ENCODE measurements around the gene PRKG1.

Gene PRKG1

DNA sequence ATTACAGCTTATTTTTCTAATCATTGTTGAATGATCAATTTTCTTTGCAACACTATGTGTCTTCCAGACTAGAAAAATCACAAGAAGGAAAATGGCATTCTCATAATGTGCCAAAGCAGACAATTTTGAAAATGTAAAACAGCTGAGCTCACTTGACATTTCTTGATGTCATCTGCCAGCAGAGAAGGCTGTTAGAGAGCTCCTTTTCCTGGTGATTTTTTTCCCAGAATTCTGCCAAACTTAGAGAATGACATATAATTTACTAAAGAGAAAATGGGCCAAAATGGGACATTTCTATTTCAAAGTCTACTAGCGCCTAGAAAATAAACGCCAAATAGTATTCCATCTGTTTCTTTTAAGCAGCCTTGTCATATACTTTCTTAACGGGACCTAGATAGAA is 714.0 kb downstream of the PRKG1 start:
- Histone ChIP-seq H3K18ac (ENCODE audit: low read length) (no peak overlapping the region), H3K9me3 (replicated peaks in 1 of 2; ENCODE audit: control insufficient read depth in 2 of 2, insufficient read depth in 1 of 2, low read depth in 1 of 2, low read length in 2 of 2) (peaks cover 0 to 5% of the 10 kb centered on the region in 2 donors), H2BK15ac (ENCODE audit: low read length) (no peak overlapping the region), H3K27ac (replicated peaks; ENCODE audit: low read length) (no peak overlapping the region), H3K36me3 (replicated peaks in 1 of 2; ENCODE audit: control insufficient read depth in 2 of 2, insufficient read depth in 2 of 2, low read length in 2 of 2) (no peaks in the 10 kb centered on the region), H3K9ac (ENCODE audit: low read depth, low read length, poor library complexity) (no peak overlapping the region), H3K27me3 (ENCODE audit: control insufficient read depth in 3 of 3, insufficient read depth in 3 of 3, low read depth in 1 of 3, low read length in 3 of 3) (no peaks in the 10 kb centered on the region), H3K23ac (ENCODE audit: low read depth, low read length, poor library complexity) (no peak overlapping the region), H3K14ac (ENCODE audit: low read length) (no peak overlapping the region), H3K4me3 (ENCODE audit: low read length in 2 of 2) (no peak overlapping the region), H4K8ac (ENCODE audit: low read depth, low read length) (no peak overlapping the region), H3K4me1 (ENCODE audit: control insufficient read depth in 2 of 2, insufficient read depth in 1 of 2, low read depth in 1 of 2, low read length in 2 of 2) (peaks cover 3 to 6% of the 10 kb centered on the region in 2 donors), H3K79me1 (ENCODE audit: low read depth, low read length) (no peaks in the 10 kb centered on the region), H2BK12ac (ENCODE audit: low read length) (no peak overlapping the region), H2AFZ (ENCODE audit: low read length) (no peak overlapping the region), H2AK5ac (ENCODE audit: low read depth, low read length) (no peak overlapping the region), H3K4ac (ENCODE audit: low read length) (no peak overlapping the region), H4K91ac (ENCODE audit: low read depth, low read length, poor library complexity) (no peak overlapping the region), H2BK5ac (ENCODE audit: low read length) (no peak overlapping the region), H3K4me2 (ENCODE audit: insufficient read depth, low read length, poor library complexity, severe bottlenecking) (no peak overlapping the region), H2BK120ac (ENCODE audit: low read depth, low read length) (no peak overlapping the region)
- no peak for DNase-seq (ENCODE audit: low spot score)
- WGBS, 2 donors (ENCODE audit: extremely low coverage in 2 of 2, insufficient read length in 2 of 2, insufficient replicate concordance in 1 of 2): no CpG with 5 or more reads among the region's 3 CpGs

DNA sequence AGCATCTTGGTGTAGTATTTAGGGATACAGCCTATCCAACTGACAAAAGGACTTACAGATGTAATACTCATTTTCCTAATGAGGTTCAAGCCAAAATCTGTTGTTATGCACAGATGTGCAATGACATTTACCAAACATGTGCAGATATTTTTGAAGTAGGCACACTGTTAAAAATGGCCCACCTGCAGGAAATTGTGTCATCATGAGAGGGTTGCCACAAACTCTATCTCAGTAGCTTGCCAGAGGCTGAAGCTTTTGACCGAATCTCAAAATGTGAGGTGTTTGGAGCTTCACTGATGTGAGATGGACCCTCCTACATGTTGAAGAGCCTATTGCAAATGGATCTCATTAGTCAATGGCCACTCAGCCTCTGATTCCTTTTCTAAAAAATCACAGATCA is 714.8 kb downstream of the PRKG1 start:
- WGBS, 2 donors (ENCODE audit: extremely low coverage in 2 of 2, insufficient read length in 2 of 2, insufficient replicate concordance in 1 of 2): no CpG with 5 or more reads among the region's 1 CpG
- H2AK5ac ChIP-seq (ENCODE audit: low read depth, low read length): no peak overlapping the region
- H2BK12ac ChIP-seq (ENCODE audit: low read length): no peak overlapping the region
- H2BK120ac ChIP-seq (ENCODE audit: low read depth, low read length): no peak overlapping the region
- no peak overlapping the region for H3K4me3 ChIP-seq (ENCODE audit: low read length in 2 of 2)
- H3K4me2 ChIP-seq (ENCODE audit: insufficient read depth, low read length, poor library complexity, severe bottlenecking): no peak overlapping the region
- H3K23ac ChIP-seq (ENCODE audit: low read depth, low read length, poor library complexity): no peak overlapping the region
- H4K91ac ChIP-seq (ENCODE audit: low read depth, low read length, poor library complexity): no peak overlapping the region
- no peaks in the 10 kb centered on the region for H3K27me3 ChIP-seq (ENCODE audit: control insufficient read depth in 3 of 3, insufficient read depth in 3 of 3, low read depth in 1 of 3, low read length in 3 of 3)
- no peak overlapping the region for H3K4ac ChIP-seq (ENCODE audit: low read length)
- H2AFZ ChIP-seq (ENCODE audit: low read length): no peak overlapping the region
- H2BK5ac ChIP-seq (ENCODE audit: low read length): no peak overlapping the region
- H4K8ac ChIP-seq (ENCODE audit: low read depth, low read length): no peak overlapping the region
- H3K27ac ChIP-seq (replicated peaks; ENCODE audit: low read length): no peak overlapping the region
- peaks cover under 1% of the 10 kb centered on the region in 2 donors for H3K4me1 ChIP-seq (ENCODE audit: control insufficient read depth in 2 of 2, insufficient read depth in 1 of 2, low read depth in 1 of 2, low read length in 2 of 2)
- no peak for DNase-seq (ENCODE audit: low spot score)
- H3K14ac ChIP-seq (ENCODE audit: low read length): no peak overlapping the region
- H3K9ac ChIP-seq (ENCODE audit: low read depth, low read length, poor library complexity): no peak overlapping the region
- H3K79me1 ChIP-seq (ENCODE audit: low read depth, low read length): no peaks in the 10 kb centered on the region
- no peaks in the 10 kb centered on the region for H3K36me3 ChIP-seq (replicated peaks in 1 of 2; ENCODE audit: control insufficient read depth in 2 of 2, insufficient read depth in 2 of 2, low read length in 2 of 2)
- no peak overlapping the region for H3K18ac ChIP-seq (ENCODE audit: low read length)
- no peak overlapping the region for H2BK15ac ChIP-seq (ENCODE audit: low read length)
- peaks cover 0 to 5% of the 10 kb centered on the region in 2 donors for H3K9me3 ChIP-seq (replicated peaks in 1 of 2; ENCODE audit: control insufficient read depth in 2 of 2, insufficient read depth in 1 of 2, low read depth in 1 of 2, low read length in 2 of 2)

DNA sequence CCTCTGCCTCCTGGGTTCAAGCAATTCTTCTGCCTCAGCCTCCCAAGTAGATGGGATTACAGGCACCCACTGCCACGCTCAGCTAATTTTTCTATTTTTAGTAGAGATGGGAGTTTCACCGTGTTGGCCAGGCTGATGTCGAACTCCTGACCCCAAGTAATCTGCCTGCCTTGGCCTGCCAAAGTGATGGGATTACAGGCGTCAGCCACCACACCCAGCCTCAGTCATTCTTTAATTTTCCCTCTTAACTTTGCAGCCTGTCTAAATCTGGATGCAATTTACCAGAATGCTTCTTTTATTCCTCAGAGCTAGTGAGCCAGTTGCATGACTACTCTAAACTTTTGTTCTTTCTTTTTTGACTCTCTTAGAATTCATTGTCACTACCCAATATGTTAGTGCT is 715.6 kb downstream of the PRKG1 start:
- no peaks in the 10 kb centered on the region for H3K36me3 ChIP-seq (replicated peaks in 1 of 2; ENCODE audit: control insufficient read depth in 2 of 2, insufficient read depth in 2 of 2, low read length in 2 of 2)
- no peak overlapping the region for H4K91ac ChIP-seq (ENCODE audit: low read depth, low read length, poor library complexity)
- no peak overlapping the region for H3K4ac ChIP-seq (ENCODE audit: low read length)
- H4K8ac ChIP-seq (ENCODE audit: low read depth, low read length): no peak overlapping the region
- DNase-seq (ENCODE audit: low spot score): no peak
- H3K4me1 ChIP-seq (ENCODE audit: control insufficient read depth in 2 of 2, insufficient read depth in 1 of 2, low read depth in 1 of 2, low read length in 2 of 2): no peaks in the 10 kb centered on the region
- no peak overlapping the region for H3K27ac ChIP-seq (replicated peaks; ENCODE audit: low read length)
- no peak overlapping the region for H3K14ac ChIP-seq (ENCODE audit: low read length)
- peaks cover 0 to 5% of the 10 kb centered on the region in 2 donors for H3K9me3 ChIP-seq (replicated peaks in 1 of 2; ENCODE audit: control insufficient read depth in 2 of 2, insufficient read depth in 1 of 2, low read depth in 1 of 2, low read length in 2 of 2)
- no peak overlapping the region for H2AK5ac ChIP-seq (ENCODE audit: low read depth, low read length)
- H3K18ac ChIP-seq (ENCODE audit: low read length): no peak overlapping the region
- H2BK5ac ChIP-seq (ENCODE audit: low read length): no peak overlapping the region
- no peak overlapping the region for H3K4me3 ChIP-seq (ENCODE audit: low read length in 2 of 2)
- WGBS, 2 donors (ENCODE audit: extremely low coverage in 2 of 2, insufficient read length in 2 of 2, insufficient replicate concordance in 1 of 2): no CpG with 5 or more reads among the region's 4 CpGs
- H3K4me2 ChIP-seq (ENCODE audit: insufficient read depth, low read length, poor library complexity, severe bottlenecking): no peak overlapping the region
- no peaks in the 10 kb centered on the region for H3K27me3 ChIP-seq (ENCODE audit: control insufficient read depth in 3 of 3, insufficient read depth in 3 of 3, low read depth in 1 of 3, low read length in 3 of 3)
- no peak overlapping the region for H3K23ac ChIP-seq (ENCODE audit: low read depth, low read length, poor library complexity)
- no peak overlapping the region for H2AFZ ChIP-seq (ENCODE audit: low read length)
- H2BK15ac ChIP-seq (ENCODE audit: low read length): no peak overlapping the region
- H3K9ac ChIP-seq (ENCODE audit: low read depth, low read length, poor library complexity): no peak overlapping the region
- no peak overlapping the region for H2BK12ac ChIP-seq (ENCODE audit: low read length)
- no peaks in the 10 kb centered on the region for H3K79me1 ChIP-seq (ENCODE audit: low read depth, low read length)
- no peak overlapping the region for H2BK120ac ChIP-seq (ENCODE audit: low read depth, low read length)

DNA sequence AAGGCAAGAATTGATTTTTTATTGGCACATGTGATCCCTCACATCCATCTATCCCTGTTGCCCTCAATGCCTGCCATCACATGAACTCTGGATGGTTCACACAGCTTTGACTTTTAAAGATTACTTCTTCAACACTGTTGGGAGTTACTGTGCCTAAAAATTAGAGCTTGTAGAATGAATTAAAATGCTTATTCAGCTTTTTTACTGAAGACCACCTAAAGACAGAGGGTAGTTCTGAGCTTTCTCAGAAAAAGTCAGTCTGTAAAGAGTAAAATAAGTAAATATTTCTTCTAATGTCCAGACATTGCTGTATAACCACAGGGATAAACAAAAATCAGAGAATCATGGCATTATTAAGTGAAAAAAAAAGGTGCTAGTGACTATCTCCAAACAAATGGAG is 718.4 kb downstream of the PRKG1 start:
- no peak overlapping the region for H2BK15ac ChIP-seq (ENCODE audit: low read length)

More for the DNA sequence above, 718.4 kb downstream of the PRKG1 start:
- Histone ChIP-seq H3K27me3 (ENCODE audit: control insufficient read depth in 3 of 3, insufficient read depth in 3 of 3, low read depth in 1 of 3, low read length in 3 of 3) (no peaks in the 10 kb centered on the region), H3K18ac (ENCODE audit: low read length) (no peak overlapping the region), H3K4me1 (ENCODE audit: control insufficient read depth in 2 of 2, insufficient read depth in 1 of 2, low read depth in 1 of 2, low read length in 2 of 2) (no peaks in the 10 kb centered on the region), H3K14ac (ENCODE audit: low read length) (no peak overlapping the region), H3K4ac (ENCODE audit: low read length) (no peak overlapping the region), H4K91ac (ENCODE audit: low read depth, low read length, poor library complexity) (no peak overlapping the region), H3K23ac (ENCODE audit: low read depth, low read length, poor library complexity) (no peak overlapping the region), H3K36me3 (replicated peaks in 1 of 2; ENCODE audit: control insufficient read depth in 2 of 2, insufficient read depth in 2 of 2, low read length in 2 of 2) (no peaks in the 10 kb centered on the region), H3K79me1 (ENCODE audit: low read depth, low read length) (no peaks in the 10 kb centered on the region), H2BK12ac (ENCODE audit: low read length) (no peak overlapping the region), H3K4me3 (ENCODE audit: low read length in 2 of 2) (no peak overlapping the region), H2BK120ac (ENCODE audit: low read depth, low read length) (no peak overlapping the region), H3K27ac (replicated peaks; ENCODE audit: low read length) (no peak overlapping the region), H2AFZ (ENCODE audit: low read length) (no peak overlapping the region), H3K9ac (ENCODE audit: low read depth, low read length, poor library complexity) (no peak overlapping the region), H2BK5ac (ENCODE audit: low read length) (no peak overlapping the region), H2AK5ac (ENCODE audit: low read depth, low read length) (no peak overlapping the region), H3K9me3 (replicated peaks in 1 of 2; ENCODE audit: control insufficient read depth in 2 of 2, insufficient read depth in 1 of 2, low read depth in 1 of 2, low read length in 2 of 2) (peaks cover 0 to 5% of the 10 kb centered on the region in 2 donors), H3K4me2 (ENCODE audit: insufficient read depth, low read length, poor library complexity, severe bottlenecking) (no peak overlapping the region), H4K8ac (ENCODE audit: low read depth, low read length) (no peak overlapping the region)
- DNase-seq (ENCODE audit: low spot score): no peak
